ENCODE data around the gene TMEM53.

The TMEM53 gene

GRCh38 chr1:44649788-44650158 is 24.5 kb downstream of the TMEM53 start:
- no peak for TF ChIP-seq CTCF (conservative IDR thresholded peaks at IDR 0.05)
- H3K27ac ChIP-seq = no peak overlapping the region

- no peak overlapping the region for H3K27ac ChIP-seq
- no peak for TF ChIP-seq CTCF (conservative IDR thresholded peaks at IDR 0.05)
These were observed 25.6 kb downstream of the TMEM53 start for GRCh38 chr1:44648529-44649250.

- no peak for TF ChIP-seq CTCF (conservative IDR thresholded peaks at IDR 0.05)
- no peak overlapping the region for H3K27ac ChIP-seq
These were observed 26.4 kb downstream of the TMEM53 start for GRCh38 chr1:44647896-44648295.

- TF ChIP-seq CTCF (conservative IDR thresholded peaks at IDR 0.05) = no peak
- no peak overlapping the region for H3K27ac ChIP-seq
These were observed 27.8 kb downstream of the TMEM53 start for GRCh38 chr1:44646261-44647110.

GRCh38 chr1:44645476-44646244 is 28.6 kb downstream of the TMEM53 start:
- H3K27ac ChIP-seq = no peak overlapping the region
- TF ChIP-seq CTCF (conservative IDR thresholded peaks at IDR 0.05) = no peak

GRCh38 chr1:44644806-44645205 is 29.5 kb downstream of the TMEM53 start:
- H3K27ac ChIP-seq = no peak overlapping the region
- TF ChIP-seq CTCF (conservative IDR thresholded peaks at IDR 0.05) = no peak
